GM12891 (cell line): ENCODE results near the gene NT5DC1.
"Not testable (repeated sequence)": the region's sequence is repeated elsewhere in the genome, so short reads cannot be mapped to it uniquely, and the experiment has no call there.

Experiments
- DNase-seq: peaks from one replicate; pipeline ENCODE4 v3.0.0; 2011; ENCODE audit warnings: low spot score; ENCODE audit not compliant: insufficient read length
- FAIRE-seq: peaks from 2 replicates; lab custom pipeline; 2011; peaks lifted over from hg19 to GRCh38; lab: Jason Lieb, UNC
- PAX5 ChIP-seq: IDR thresholded peaks from 2 replicates; pipeline ENCODE4 v1.6.1; 2011; ENCODE audit warnings: low read length, moderate library complexity, mild to moderate bottlenecking; ENCODE audit not compliant: insufficient read depth, severe bottlenecking
- POLR2A ChIP-seq: IDR thresholded peaks from 2 replicates; pipeline ENCODE4 v1.6.1; 2011; ENCODE audit warnings: low read depth, low read length, control low read depth
- POLR2AphosphoS5 ChIP-seq: IDR thresholded peaks from 2 replicates; pipeline ENCODE4 v1.6.1; 2011; ENCODE audit warnings: low read depth, low read length, control low read depth
- POU2F2 ChIP-seq: IDR thresholded peaks from 2 replicates; pipeline ENCODE4 v1.6.1; 2011; ENCODE audit warnings: low read depth, mild to moderate bottlenecking, control low read depth, low read length, moderate library complexity
- SPI1 ChIP-seq: IDR thresholded peaks from 2 replicates; pipeline ENCODE4 v1.6.1; 2011; ENCODE audit warnings: low read depth, low read length, control low read depth
- TAF1 ChIP-seq: IDR thresholded peaks from 2 replicates; pipeline ENCODE4 v1.6.1; 2011; ENCODE audit warnings: low read depth, low read length, control low read depth

Gene NT5DC1

DNA sequence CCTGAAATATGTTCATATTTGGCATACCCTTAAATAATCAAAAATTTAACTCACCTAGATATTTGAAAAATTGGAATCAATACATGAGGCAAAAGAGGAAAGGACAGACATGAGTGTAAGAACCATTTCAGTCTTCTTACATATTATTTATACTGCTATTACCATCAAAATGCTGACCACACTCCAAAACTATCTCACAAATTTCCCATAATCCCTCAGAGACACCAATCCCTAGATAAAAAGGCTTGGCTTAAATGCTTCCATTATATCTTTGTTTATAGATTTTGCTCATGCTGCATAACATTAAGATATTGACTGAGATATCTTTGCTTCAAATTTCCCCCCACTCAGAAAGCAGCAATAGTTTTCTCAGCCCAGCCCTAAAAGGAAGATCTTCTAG is 11.7 kb upstream of the NT5DC1 start:
- DNase-seq (no peak), FAIRE-seq (no peak)
- TF ChIP-seq POLR2AphosphoS5: no peak
- no peak for TF ChIP-seq POU2F2
- TF ChIP-seq SPI1: no peak
- no peak for TF ChIP-seq TAF1
- no peak for TF ChIP-seq POLR2A
- TF ChIP-seq PAX5: no peak

DNA sequence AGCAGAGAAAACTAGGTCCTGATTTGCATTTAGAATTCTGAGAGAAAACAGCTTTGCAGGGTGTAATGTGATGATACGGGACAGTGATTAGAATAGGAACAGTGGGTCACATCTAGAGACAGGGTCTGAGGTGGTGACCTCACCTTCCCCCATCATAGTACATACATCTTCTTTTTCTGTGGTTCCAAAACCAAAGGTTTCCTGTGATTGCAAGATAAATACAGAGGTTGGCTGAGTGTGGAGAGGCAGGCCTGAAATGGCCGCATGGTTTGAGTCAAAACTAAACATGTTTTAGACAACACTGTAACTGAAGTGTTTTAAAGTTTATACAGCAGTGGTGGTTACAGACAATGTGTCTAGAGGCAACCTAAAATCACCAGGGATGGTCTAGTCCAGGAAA is 10.4 kb upstream of the NT5DC1 start:
- FAIRE-seq (peak; percentile 91), DNase-seq (no peak)
- no peak for TF ChIP-seq POU2F2
- TF ChIP-seq POLR2AphosphoS5: no peak
- peak; percentile 35; the same call in 1 of the 2 replicates for TF ChIP-seq POLR2A
- TF ChIP-seq SPI1: no peak
- no peak for TF ChIP-seq TAF1

DNA sequence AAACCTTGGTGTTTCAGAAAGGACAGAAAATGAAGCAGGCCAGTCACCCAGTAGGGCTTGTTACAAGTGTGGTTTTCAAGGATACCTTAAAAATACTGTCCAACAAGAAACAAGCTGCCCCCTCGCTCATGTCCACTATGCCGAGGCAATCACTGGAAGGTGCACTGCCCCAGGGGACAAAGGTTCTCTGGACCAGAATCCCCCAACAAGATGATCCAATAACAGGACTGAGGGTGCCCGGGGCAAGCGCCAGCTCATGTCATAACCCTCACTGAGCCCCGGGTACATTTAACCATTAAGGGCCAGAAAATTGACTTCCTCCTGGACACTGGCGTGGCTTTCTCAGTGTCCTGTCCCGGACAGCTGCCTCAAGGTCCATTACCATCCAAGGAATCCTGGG is 6.6 kb upstream of the NT5DC1 start:
- TF ChIP-seq POLR2A: no peak
- TF ChIP-seq POU2F2: no peak
- TF ChIP-seq TAF1: no peak
- no peak for TF ChIP-seq SPI1
- TF ChIP-seq PAX5: no peak
- TF ChIP-seq POLR2AphosphoS5: no peak
- FAIRE-seq (no peak), DNase-seq (no peak)

- DNase-seq, FAIRE-seq: not testable (repeated sequence)
Observed at GRCh38 chr6:116096048-116096759, 4.4 kb upstream of the NT5DC1 start.

- TF ChIP-seq SPI1: no peak
- TF ChIP-seq PAX5: no peak
- TF ChIP-seq POLR2A: no peak
- no peak for TF ChIP-seq POLR2AphosphoS5
- TF ChIP-seq TAF1: no peak
- TF ChIP-seq POU2F2: no peak
- DNase-seq (no peak), FAIRE-seq (no peak)
Observed at GRCh38 chr6:116096979-116097816, 3.5 kb upstream of the NT5DC1 start.

DNA sequence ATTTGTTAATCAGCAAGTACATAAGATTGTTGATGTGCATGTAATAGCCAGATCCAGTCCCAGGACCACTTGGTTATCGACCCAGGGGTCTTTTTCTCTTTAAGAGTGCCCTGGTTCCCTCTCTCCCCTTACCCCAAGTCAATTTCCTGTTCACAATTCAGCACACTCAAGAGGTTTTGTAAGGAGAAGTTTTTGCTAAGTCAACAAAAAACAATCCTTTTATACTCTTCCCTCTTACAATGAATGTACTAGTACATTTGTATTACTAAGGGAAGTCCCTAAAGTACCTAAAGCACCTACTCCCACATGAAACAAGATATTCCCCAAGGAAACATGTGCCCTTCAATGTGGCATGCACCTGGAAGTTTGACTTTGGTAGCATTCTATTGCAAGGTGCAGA is 1.6 kb upstream of the NT5DC1 start:
- no peak for FAIRE-seq
- TF ChIP-seq SPI1 (no peak), POU2F2 (no peak), PAX5 (no peak), TAF1 (no peak)
- no peak for DNase-seq

DNA sequence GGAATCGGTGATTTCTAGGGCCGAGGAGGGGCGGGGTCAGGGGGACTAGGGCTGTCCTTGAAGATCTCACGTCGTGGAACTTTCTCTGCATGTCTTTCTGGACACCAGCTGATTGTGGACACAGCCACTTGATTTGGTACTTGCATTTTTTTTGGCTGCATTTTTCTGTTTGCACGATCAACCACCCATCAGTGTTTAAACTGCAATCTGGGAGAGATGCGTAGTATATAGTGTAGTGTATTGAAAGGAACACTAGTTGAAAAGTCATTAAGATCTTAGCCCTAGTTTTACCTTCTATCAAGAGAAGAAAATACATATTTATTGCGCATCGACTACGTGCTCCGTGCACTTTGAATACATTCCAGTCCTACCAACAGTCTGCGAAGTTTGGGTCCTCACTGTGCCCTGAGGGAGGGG is 657 bp downstream of the NT5DC1 start:
- no peak for FAIRE-seq
- TF ChIP-seq POLR2A (no peak), PAX5 (no peak), POU2F2 (no peak), POLR2AphosphoS5 (no peak), TAF1 (no peak), SPI1 (no peak)
- DNase-seq: no peak

DNA sequence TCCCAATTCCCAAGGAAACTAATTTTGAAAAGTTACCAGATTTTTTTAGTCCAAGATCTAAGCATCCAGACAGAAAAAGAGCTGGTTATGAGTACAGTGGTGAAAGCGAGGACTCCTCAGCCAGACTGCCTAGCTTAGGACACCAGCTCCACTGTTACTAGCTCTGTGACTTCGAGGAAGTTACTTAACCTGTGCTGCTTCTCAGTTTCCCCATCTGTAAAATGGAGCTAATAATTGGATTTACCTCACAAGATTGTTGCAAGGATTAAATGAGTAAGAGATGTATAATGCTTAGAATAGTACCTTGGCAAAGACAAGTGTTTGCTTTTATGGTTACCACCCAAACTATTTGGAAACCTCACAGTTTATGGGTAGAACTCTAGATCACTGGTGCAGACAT is 1.1 kb downstream of the NT5DC1 start:
- FAIRE-seq (peak; percentile 52), DNase-seq (no peak)
- TF ChIP-seq POLR2A (no peak), POU2F2 (no peak)

GRCh38 chr6:116102873-116103272 is 2.2 kb downstream of the NT5DC1 start:
- FAIRE-seq (no peak), DNase-seq (no peak)
- no peak for TF ChIP-seq POLR2AphosphoS5
- 0 out of 2 replicates have a peak, but pooled peaks have one; percentile 28 for TF ChIP-seq TAF1
- TF ChIP-seq POU2F2: no peak
- TF ChIP-seq PAX5: no peak
- TF ChIP-seq POLR2A: 0 out of 2 replicates have a peak, but pooled peaks have one; percentile 25
- peak; percentile 75 for TF ChIP-seq SPI1

GRCh38 chr6:116104636-116105035 is 4.0 kb downstream of the NT5DC1 start:
- no peak for DNase-seq
- no peak for FAIRE-seq
- TF ChIP-seq SPI1 (no peak), POLR2AphosphoS5 (no peak), TAF1 (no peak), POU2F2 (no peak), POLR2A (no peak), PAX5 (no peak)
